OCI-LY1 (cell line): ENCODE data around the gene MYH16.
"Not testable (repeated sequence)": the region's sequence is repeated elsewhere in the genome, so short reads cannot be mapped to it uniquely, and the experiment has no call there.

Source experiments
- H2AFZ ChIP-seq: fragments of 200-600 bp; sonication (generic), shearing (Covaris generic); 2 replicates; pipeline ENCODE4 v1.6.0; 2014; ENCODE audit warnings: antibody characterized with exemption, mild to moderate bottlenecking, low read length
- H3F3A ChIP-seq: fragments of 200-600 bp; sonication (generic), shearing (Covaris generic); 2 replicates; pipeline ENCODE4 v1.6.0; 2014; ENCODE audit warnings: mild to moderate bottlenecking, antibody characterized with exemption, low read length, moderate library complexity; ENCODE audit not compliant: insufficient read depth
- H3K27ac ChIP-seq: fragments of 200-600 bp; sonication (generic); 2 replicates; pipeline ENCODE4 v1.5.1; 2014; ENCODE audit warnings: low read length, mixed run types, mild to moderate bottlenecking, low read depth; ENCODE audit not compliant: poor library complexity, severe bottlenecking
- H3K27me3 ChIP-seq: fragments of 200-600 bp; sonication (generic); 2 replicates; pipeline ENCODE4 v1.6.0; 2014; ENCODE audit warnings: antibody characterized with exemption, mild to moderate bottlenecking, low read length, moderate library complexity; ENCODE audit not compliant: insufficient read depth
- H3K36me3 ChIP-seq: fragments of 200-600 bp; sonication (generic); 2 replicates; pipeline ENCODE4 v1.6.1; 2014; ENCODE audit warnings: mild to moderate bottlenecking, antibody characterized with exemption, low read length, moderate library complexity, mixed read lengths; ENCODE audit not compliant: insufficient read depth
- H3K4me1 ChIP-seq: fragments of 200-600 bp; sonication (generic); 2 replicates; pipeline ENCODE4 v1.5.1; 2014; ENCODE audit warnings: mild to moderate bottlenecking, low read length, moderate library complexity; ENCODE audit not compliant: insufficient read depth, severe bottlenecking
- H3K4me2 ChIP-seq: fragments of 200-600 bp; sonication (generic), shearing (Covaris generic); 2 replicates; pipeline ENCODE4 v1.6.1; 2014; ENCODE audit warnings: low read length
- H3K4me3 ChIP-seq: fragments of 200-600 bp; sonication (generic); 2 replicates; pipeline ENCODE4 v1.5.1; 2014; ENCODE audit warnings: low read length, low read depth, mild to moderate bottlenecking, mixed read lengths; ENCODE audit not compliant: poor library complexity, severe bottlenecking
- H3K79me2 ChIP-seq: fragments of 200-600 bp; shearing (Covaris generic); 2 replicates; pipeline ENCODE4 v1.6.1; 2016; ENCODE audit warnings: mixed run types, low read length, mixed read lengths; ENCODE audit not compliant: insufficient read depth
- H3K9ac ChIP-seq: fragments of 200-600 bp; sonication (generic), shearing (Covaris generic); 2 replicates; pipeline ENCODE4 v1.6.1; 2014; ENCODE audit warnings: mild to moderate bottlenecking, low read length, mixed read lengths
- H3K9me2 ChIP-seq: fragments of 200-600 bp; sonication (generic), shearing (Covaris generic); 2 replicates; pipeline ENCODE4 v1.6.1; 2014; ENCODE audit warnings: low read depth, mild to moderate bottlenecking, low read length, mixed read lengths
- H3K9me3 ChIP-seq: fragments of 200-600 bp; shearing (Covaris generic); 2 replicates; pipeline ENCODE4 v1.6.1; 2014; ENCODE audit warnings: low read length, mixed read lengths
- H4K20me1 ChIP-seq: fragments of 200-600 bp; sonication (generic), shearing (Covaris generic); 2 replicates; pipeline ENCODE4 v1.6.0; 2016; ENCODE audit warnings: mild to moderate bottlenecking, low read length; ENCODE audit not compliant: insufficient read depth
- EZH2 ChIP-seq: fragments of 200-600 bp; sonication (generic), shearing (Covaris generic); IDR thresholded peaks from 2 replicates; pipeline ENCODE4 v1.8.0; 2017; ENCODE audit warnings: borderline replicate concordance, mixed run types, mild to moderate bottlenecking, antibody characterized with exemption, low read length, moderate library complexity, mixed read lengths
- TF ChIP-seq, protein P1 (sequence below): fragments of 200-600 bp; sonication (generic), shearing (Covaris generic); IDR thresholded peaks from 2 replicates; pipeline ENCODE4 v1.5.1; 2017; ENCODE audit warnings: mild to moderate bottlenecking, antibody characterized with exemption, low read length, moderate library complexity, mixed read lengths

Gene MYH16

DNA sequence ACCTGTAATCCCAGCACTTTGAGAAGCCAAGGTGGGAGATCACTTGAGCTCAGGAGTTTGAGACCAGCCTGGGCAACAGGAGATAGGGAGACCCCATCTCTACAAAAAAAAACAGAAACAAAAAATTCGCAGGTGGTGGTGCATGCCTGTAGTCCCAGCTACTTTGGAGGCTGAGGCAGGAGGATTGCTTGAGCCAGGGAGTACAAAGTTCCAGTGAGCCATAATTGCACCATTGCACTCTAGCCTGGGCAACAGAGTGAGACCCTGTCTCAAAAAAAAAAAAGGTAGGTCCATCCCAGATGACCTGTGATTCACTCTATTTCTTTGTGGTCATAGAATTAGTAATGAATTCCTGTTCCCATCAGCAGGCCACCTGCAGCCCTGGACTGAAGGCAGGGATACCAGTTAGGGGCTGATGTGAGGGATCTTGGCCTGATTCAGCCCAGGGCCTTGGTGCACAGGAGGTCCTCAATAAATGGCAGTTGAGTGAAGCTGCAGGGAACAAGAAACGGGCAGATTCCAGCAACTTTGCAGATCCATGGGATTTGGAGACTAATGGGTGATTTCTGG is at the start of gene MYH16:
TSS of gene MYH16 (plus strand) at position 364 of the 570 bp plus-strand sequence.
- Histone ChIP-seq H4K20me1 (no peaks in the 10 kb centered on the region), H3K27ac (no peak within 1 kb of the TSS), H3K79me2 (no peaks in the 10 kb centered on the region), H3K9me3 (no peaks in the 10 kb centered on the region), H3K4me2 (no peak within 1 kb of the TSS), H2AFZ (no peak within 1 kb of the TSS), H3F3A (no peaks in the 10 kb centered on the region), H3K36me3 (no peaks in the 10 kb centered on the region), H3K9ac (no peak within 1 kb of the TSS), H3K9me2 (no peaks in the 10 kb centered on the region), H3K27me3 (peaks cover 9% of the 10 kb centered on the region; the same call in 1 of the 2 replicates), H3K4me3 (no peak within 1 kb of the TSS), H3K4me1 (no peaks in the 10 kb centered on the region)
- TF ChIP-seq, protein P1, sequence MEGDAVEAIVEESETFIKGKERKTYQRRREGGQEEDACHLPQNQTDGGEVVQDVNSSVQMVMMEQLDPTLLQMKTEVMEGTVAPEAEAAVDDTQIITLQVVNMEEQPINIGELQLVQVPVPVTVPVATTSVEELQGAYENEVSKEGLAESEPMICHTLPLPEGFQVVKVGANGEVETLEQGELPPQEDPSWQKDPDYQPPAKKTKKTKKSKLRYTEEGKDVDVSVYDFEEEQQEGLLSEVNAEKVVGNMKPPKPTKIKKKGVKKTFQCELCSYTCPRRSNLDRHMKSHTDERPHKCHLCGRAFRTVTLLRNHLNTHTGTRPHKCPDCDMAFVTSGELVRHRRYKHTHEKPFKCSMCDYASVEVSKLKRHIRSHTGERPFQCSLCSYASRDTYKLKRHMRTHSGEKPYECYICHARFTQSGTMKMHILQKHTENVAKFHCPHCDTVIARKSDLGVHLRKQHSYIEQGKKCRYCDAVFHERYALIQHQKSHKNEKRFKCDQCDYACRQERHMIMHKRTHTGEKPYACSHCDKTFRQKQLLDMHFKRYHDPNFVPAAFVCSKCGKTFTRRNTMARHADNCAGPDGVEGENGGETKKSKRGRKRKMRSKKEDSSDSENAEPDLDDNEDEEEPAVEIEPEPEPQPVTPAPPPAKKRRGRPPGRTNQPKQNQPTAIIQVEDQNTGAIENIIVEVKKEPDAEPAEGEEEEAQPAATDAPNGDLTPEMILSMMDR = no peak

DNA sequence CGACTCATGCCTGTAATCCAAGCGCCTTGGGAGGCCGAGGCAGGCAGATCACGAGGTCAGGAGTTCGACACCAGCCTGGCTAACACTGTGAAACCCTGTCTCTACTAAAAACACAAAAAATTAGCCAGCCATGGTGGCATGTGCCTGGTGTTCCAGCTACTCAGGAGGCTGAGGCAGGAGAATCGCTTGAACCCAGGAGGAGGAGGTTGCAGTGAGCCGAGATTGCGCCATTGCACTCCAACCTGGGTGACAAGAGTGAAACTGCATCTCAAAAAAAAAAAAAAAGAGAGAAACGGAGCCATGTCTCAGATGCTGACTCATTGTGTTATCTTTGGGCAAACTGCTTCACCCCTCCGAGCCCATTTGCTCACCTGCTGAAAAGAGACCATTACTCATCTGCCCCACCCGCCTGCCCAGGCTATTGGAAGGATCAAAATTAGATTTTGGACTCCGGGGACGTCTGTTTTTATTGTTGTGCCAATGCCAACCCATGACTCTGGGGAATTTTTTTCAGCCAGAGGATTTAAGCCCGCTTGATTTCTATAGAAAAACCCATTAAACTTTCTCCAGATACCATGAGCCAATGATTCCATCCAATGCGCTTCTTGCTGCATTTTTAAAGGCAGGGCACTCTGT is 48.3 kb upstream of the MYH16 start:
- not testable (repeated sequence) for H3K27me3 ChIP-seq, H3K9ac ChIP-seq, H3F3A ChIP-seq, H3K4me2 ChIP-seq, H3K9me3 ChIP-seq, H3K4me1 ChIP-seq, H3K27ac ChIP-seq, H2AFZ ChIP-seq, H3K9me2 ChIP-seq, H3K79me2 ChIP-seq, H3K4me3 ChIP-seq, H4K20me1 ChIP-seq, H3K36me3 ChIP-seq

DNA sequence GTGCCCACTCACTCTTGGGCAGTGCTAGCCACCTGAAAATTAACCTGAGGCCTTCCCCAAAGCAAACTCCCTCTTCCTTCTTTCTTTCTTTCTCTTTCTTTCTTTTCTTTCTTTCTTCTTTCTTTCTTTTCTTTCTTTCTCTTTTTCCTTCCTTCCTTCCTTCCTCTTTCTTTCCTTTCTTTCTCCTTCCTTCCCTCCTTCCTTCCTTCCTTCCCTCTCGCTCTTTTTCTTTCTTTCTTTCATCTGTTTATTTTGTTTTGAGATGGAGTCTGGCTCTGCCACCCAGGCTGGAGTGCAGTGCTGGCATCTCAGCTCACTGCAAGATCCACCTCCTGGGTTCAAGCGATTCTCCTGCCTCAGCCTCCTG is 47.8 kb upstream of the MYH16 start:
- no peaks in the 10 kb centered on the region for H3K9me2 ChIP-seq
- H2AFZ ChIP-seq = no peak overlapping the region
- no peak overlapping the region for H3K27ac ChIP-seq
- H3K4me1 ChIP-seq = no peaks in the 10 kb centered on the region
- no peaks in the 10 kb centered on the region for H3K9me3 ChIP-seq
- H3K4me2 ChIP-seq = no peak overlapping the region
- TF ChIP-seq, protein P1 = no peak
- TF ChIP-seq EZH2 = no peak
- no peaks in the 10 kb centered on the region; the same call in 1 of the 2 replicates for H3K27me3 ChIP-seq
- H3F3A ChIP-seq = no peaks in the 10 kb centered on the region
- no peak overlapping the region for H3K4me3 ChIP-seq
- H4K20me1 ChIP-seq = no peaks in the 10 kb centered on the region
- H3K36me3 ChIP-seq = no peaks in the 10 kb centered on the region
- H3K79me2 ChIP-seq = no peaks in the 10 kb centered on the region
- no peak overlapping the region for H3K9ac ChIP-seq

DNA sequence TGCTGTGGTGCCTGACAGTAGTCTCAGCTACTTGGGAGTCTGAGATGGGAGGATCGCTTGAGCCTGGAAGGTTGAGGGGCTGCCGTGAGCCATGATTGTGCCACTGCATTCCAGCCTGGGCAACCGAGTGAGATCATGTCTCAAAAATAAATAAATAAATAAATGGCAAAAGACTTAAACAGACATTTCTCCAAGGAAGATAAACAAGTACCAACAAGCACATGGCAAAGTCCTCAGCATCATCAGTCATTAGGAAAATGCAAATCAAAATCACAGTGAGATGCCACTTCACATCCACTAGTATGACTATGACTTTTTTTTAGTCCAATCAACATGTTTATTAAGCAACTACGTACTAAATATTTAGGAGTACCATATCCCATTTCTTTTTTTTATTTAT is 43.4 kb upstream of the MYH16 start:
- Histone ChIP-seq H3K4me2 (no peak overlapping the region), H3K9ac (no peak overlapping the region), H3K36me3 (no peaks in the 10 kb centered on the region), H3F3A (no peaks in the 10 kb centered on the region), H3K9me3 (no peaks in the 10 kb centered on the region), H3K9me2 (no peaks in the 10 kb centered on the region), H3K4me3 (no peak overlapping the region), H4K20me1 (no peaks in the 10 kb centered on the region), H3K27me3 (no peaks in the 10 kb centered on the region; the same call in 1 of the 2 replicates), H3K79me2 (no peaks in the 10 kb centered on the region), H3K27ac (no peak overlapping the region), H3K4me1 (no peaks in the 10 kb centered on the region), H2AFZ (no peak overlapping the region)
- no peak for TF ChIP-seq EZH2
- TF ChIP-seq, protein P1 = no peak
